Activated T-helper 1 cell treated with Interleukin-2 at 50 U/mL for 16 hours (primary cell): ENCODE data around the gene GLIS2.
"Not testable (repeated sequence)": the region's sequence is repeated elsewhere in the genome, so short reads cannot be mapped to it uniquely, and the experiment has no call there.

Experiments
- DNase-seq: peaks from one replicate; pipeline ENCODE4 v3.0.0-alpha.2; 2020; ENCODE audit warnings: low read depth

GLIS2 gene

DNA sequence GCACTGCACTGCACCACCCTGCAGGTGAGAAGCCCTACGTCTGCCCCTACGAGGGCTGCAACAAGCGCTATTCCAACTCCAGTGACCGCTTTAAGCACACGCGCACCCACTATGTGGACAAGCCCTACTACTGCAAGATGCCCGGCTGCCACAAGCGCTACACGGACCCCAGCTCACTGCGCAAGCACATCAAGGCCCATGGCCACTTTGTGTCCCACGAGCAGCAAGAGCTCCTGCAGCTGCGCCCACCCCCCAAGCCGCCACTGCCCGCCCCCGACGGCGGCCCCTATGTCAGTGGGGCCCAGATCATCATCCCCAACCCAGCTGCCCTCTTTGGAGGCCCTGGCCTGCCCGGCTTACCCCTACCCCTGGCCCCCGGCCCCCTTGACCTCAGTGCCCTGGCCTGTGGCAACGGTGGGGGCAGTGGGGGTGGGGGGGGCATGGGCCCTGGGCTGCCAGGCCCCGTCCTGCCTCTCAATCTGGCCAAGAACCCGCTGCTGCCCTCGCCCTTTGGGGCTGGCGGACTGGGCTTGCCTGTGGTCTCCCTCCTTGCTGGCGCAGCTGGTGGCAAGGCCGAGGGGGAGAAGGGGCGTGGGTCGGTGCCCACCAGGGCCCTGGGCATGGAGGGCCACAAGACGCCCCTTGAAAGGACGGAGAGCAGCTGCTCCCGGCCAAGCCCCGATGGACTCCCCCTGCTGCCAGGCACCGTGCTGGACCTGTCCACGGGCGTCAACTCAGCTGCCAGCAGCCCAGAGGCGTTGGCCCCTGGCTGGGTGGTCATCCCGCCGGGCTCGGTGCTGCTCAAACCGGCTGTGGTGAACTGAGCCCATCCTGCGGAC is 21.1 kb downstream of the GLIS2 start:
- no peak for DNase-seq

DNA sequence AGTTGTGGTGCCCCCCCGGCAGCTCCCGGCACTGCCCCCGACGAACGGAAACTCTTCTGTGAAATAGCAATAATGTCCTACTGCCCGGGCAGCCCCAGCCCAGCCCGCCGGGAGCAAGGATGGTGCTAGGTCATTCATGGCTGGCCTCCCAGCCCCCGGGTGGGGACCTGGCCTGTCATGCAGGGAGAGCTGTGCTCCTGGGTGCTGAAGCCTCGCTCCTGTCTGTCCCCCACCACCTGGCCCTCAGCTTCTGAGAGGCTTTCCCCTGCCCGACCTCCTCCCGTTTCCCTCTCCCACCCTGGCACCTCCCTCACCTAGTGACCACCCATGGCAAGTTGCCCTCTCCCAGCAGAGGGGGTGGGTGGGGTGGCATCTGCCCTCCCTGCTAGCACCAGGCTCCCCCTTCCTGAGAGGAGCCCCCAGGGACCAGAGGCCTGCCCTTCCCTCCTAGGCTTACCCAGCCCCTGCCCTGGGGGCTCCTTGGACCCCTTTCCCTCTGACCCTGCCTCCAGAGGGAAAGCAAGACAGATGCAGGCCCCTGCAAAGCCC is 21.7 kb downstream of the GLIS2 start:
- no peak for DNase-seq

DNA sequence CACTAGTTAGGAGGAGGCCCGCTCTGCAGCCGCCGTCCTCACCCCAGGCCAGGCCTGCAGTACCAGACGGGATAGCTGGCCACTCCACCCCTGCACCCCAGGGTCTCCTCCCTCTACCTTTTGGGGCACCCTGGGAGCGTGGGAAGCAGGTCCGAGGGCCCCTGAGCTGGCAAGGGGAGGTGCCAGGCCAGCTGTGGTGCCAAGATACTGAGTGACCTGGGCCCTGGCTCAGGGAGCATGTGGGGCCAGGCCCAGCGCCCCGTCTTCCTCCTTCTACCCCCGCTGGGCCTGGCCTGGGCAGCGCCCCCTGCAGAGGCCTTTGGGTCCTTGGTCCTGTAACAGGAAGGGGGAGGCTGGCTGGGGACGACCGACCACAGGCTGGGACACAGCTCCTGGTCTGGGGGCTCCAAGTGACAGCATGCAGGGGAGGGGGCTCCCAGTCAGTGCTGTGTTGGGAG is 22.3 kb downstream of the GLIS2 start:
- DNase-seq, result no peak

GRCh38 chr16:4338712-4339299 is 22.9 kb downstream of the GLIS2 start:
- no peak for DNase-seq

GRCh38 chr16:4339455-4339854 is 23.6 kb downstream of the GLIS2 start:
- DNase-seq, result no peak

- no peak for DNase-seq
Measured at GRCh38 chr16:4339909-4340308, 24.0 kb downstream of the GLIS2 start.

- no peak for DNase-seq
Measured at GRCh38 chr16:4340443-4340842, 24.6 kb downstream of the GLIS2 start.

DNA sequence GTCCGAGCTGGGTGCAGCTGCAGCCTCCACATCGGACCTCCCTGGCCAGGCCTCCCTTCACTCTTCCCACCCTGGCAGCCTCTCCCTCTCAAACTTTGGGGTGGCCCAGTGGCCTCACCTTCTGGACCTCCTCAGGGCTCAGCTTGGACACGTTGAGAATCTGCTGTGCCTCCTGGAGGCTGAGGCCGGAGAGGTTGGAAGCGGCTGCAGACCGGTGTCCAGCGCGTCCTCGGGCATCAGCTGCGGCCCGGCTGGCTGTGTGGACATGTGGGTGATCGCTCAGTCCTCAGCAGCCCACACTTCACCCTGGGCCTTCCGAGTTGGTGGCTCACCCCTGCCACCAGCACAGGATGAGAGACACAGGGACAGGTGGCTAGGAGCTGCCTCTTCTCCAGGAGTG is 25.4 kb downstream of the GLIS2 start:
- DNase-seq, result no peak

DNA sequence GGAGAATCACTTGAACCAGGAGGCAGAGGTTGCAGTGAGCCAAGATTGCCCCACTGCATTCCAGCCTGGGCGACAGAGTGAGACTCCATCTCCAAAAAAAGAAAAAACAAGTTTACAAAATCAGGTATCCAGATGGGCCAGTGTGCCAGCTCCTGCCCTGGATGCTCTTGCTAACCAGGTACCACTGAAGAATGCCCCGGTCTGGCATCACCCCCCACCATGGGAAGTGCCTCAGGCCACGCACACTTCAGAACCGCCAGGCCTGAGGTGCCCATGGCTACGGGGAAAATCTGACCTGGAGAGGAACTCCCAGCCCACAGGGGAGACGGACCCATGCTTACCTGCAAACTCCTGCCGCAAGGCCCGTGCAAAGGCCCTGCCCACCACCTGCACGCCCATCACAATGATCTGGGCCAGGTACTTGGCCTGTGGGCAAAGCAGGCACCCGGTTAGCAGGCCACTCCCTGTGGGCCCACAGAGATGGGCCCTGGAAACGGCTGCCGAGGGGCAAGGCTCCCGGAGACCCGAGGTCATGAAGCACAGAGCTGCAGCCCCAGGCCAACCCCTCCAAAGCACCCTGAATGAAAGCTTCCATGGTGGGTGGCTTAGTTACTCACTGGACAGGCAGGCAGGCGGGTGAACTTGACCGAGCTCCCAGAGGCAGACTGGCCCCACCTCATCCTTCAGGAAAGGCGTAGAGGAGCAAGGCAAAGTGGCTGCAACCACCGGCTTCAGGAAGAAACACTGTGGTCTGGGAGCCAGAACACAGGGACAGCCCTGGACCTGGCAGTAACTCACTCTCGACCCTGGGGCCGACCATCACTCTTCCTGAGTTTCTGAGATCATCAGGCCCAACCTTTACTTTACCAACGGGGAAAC is 27.2 kb downstream of the GLIS2 start:
- DNase-seq, result no peak

GRCh38 chr16:4344300-4344982 is 28.6 kb downstream of the GLIS2 start:
- DNase-seq, result not testable (repeated sequence)

DNA sequence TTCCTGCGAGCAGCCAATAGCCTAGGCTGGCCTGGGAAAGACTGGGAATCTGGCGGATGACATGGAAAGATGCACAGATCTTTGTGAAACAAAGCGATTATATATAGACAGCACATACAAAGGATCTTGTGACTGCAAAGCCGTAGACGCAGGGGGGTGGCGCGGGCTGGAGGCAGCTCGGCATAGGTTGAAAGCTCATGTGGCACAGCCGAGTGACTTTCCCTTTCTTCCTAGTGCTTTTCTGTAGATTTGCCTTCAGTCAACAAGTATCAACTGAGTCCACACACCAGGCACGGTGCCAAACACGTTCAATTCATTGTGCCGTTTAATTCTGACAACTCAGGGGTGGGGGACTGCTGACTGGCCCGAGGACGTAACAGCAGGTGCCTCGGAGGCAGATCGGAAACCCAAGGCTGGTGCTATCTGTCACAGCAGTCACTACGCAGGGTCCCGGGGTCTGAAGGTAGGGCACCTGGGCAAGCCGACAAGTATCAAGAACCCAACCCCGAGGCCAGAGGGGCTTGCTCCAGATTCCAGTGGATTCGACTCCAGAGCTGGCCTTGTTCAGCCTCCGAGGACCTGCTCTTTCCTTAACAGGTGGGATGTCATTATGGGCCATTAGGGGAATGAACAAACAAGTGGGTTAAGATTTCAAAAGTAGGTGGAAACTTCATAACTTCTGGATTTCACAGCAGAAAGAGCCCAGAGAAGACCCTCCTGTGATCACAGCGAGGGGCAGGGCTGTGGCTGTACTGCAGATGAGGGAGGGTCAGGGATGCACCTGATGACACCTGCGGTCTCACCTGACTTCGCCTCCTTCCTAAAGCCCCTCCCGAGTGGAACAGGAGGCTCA is 29.3 kb downstream of the GLIS2 start:
- DNase-seq, result no peak

DNA sequence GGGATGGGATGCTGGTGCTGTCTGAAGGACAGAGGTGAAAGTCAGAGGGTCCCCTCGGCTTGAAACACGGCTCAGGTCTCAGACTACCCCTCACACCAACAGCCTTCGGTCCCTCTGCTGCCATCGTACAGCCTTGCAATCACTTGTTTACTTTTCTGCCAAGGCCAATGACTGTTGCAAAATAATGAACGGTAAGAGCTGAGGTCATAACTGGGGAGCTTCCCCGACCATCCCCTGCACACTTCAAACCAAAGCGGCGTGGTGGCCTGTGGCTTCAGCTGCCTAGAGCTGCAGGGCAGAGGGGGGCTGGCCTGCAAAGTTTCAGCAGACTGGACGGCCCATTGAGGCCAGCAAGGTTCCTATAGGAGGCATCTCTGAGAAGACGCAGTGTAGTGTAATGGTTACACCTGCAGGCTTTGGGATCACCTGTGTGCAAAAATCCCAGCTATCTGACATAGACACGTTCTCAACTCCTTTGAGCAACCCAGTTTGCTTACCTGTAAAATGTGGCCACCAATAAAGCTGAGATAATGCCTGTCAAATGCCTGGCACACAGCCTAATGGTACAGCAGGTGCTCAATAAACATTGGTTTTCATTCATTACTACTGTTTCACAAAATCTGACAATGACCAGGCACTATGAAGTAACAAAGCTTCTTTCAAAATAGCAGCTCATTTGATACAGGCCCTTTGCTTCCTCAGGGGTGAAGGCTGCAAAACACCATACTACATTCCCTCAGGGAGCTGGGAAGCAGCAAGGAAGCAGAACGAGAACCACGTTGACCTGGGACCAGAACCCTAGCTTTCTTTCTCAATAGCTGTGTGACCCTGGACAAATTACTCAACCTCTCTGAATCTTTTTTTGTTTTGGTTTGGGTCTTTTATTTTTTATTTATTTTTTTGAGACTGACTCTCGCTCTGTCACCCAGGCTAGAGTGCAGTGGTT is 30.2 kb downstream of the GLIS2 start:
- DNase-seq, result no peak

- DNase-seq, result no peak
Measured at GRCh38 chr16:4347010-4347409, 31.1 kb downstream of the GLIS2 start.

GRCh38 chr16:4347765-4348509 is 32.1 kb downstream of the GLIS2 start:
- no peak for DNase-seq

- DNase-seq, result no peak
Measured at GRCh38 chr16:4349332-4349731, 33.5 kb downstream of the GLIS2 start.

DNA sequence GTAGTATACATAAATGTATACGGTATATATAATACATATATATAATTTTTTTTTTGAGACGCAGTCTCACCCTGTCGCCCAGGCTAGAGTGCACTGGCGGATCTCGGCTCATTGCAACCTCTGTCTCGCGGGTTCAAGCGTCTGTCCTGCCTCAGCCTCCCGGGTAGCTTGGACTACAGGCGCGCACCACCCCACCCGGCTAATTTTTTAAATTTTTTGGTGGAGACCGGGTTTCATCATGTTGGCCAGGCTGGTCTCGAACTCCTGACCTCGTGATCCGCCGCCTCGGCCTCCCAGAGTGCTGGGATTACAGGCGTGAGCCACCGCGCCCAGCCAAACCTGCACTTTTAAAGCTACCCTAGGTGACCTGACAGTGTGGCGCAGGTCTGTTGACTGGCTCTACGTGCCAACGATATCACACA is 34.5 kb downstream of the GLIS2 start:
- no peak for DNase-seq

DNA sequence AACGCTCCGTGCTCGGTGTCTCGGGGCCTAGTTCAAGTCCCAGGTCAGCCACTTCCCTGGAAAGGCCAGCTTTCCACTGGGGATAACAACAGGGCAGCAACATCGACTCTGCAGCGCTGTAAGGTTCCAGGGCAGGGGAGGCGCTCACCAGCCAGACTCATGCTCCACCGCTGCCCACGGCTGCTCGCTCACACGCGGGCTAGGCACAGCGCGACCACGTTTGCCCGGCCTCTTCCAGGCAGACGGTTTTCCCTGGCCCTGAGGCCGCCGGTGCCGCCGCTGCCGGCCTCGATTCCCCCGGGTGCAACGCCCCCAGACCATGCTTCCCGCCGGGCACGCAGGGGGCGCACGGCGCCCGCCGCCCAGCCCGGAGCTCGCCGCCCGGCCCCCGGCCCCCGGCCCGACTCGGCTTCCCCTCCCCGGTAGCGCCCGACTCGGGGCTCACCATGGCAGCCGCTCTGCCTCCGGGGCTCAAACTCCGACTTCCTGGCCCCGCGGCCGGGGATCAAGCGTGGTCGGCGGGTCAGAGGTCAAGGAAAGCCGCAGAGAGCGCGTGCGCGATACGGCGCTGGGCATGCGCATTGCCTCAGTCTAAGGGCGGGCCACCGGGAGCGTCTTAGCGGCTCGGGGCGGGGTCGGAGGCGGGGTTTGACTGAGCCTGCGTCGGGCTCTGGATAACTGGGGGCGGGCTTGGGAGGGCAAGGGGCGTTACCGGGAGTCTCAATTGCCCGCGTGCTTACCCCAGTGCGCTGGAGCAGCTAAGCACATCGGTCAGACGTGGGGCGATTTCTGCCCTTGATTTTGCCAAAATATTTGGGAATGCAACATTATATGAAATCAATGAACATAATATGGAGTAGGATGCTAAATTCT is 35.2 kb downstream of the GLIS2 start, which contains the start of gene PAM16:
Gene PAM16, minus strand, starts transcription at position 535 of the 873 bp plus-strand sequence. Its CDS starts 87 bp downstream, at position 448.
- peak; percentile 98 for DNase-seq

GRCh38 chr16:4351880-4352279 is 36.0 kb downstream of the GLIS2 start:
- DNase-seq, result no peak
